Spleen (tissue), 11 donors: ENCODE results near the gene TRIM73. TPM values are rescaled to one million over a fixed set of nuclear protein-coding genes. Genes with fewer than 3 reads are reported as not detected.
"Not testable (repeated sequence)": the region's sequence is repeated elsewhere in the genome, so short reads cannot be mapped to it uniquely, and the experiment has no call there.

Experiments
- DNase-seq: peaks from one replicate; pipeline ENCODE4 v3.0.0-alpha.2; 2020
- H3K27ac ChIP-seq, 8 donors: fragments of 200-600 bp; sonication (generic) in 7 of 8; 1 replicate in 4 of 8; 2 replicates in 4 of 8; pipeline versions ENCODE4 v1.5.0 to v1.8.0; 2016 to 2021; ENCODE audit warnings: inconsistent platforms in 4 of 8, mild to moderate bottlenecking in 4 of 8, moderate library complexity in 1 of 8
- H3K27me3 ChIP-seq, 7 donors: fragments of 200-600 bp; sonication (generic) in 6 of 7; replicated peaks in 1 of 7; 1 replicate in 4 of 7; 2 replicates in 3 of 7; pipeline versions ENCODE4 v1.5.0 to v1.8.0; 2016 to 2021; ENCODE audit warnings: inconsistent platforms in 3 of 7, mild to moderate bottlenecking in 1 of 7
- H3K36me3 ChIP-seq, 6 donors: fragments of 200-600 bp; sonication (generic) in 5 of 6; 1 replicate in 4 of 6; 2 replicates in 2 of 6; pipeline versions ENCODE4 v1.5.0 to v1.8.0; 2016 to 2021; ENCODE audit warnings: inconsistent platforms in 2 of 6
- H3K4me1 ChIP-seq, 6 donors: fragments of 200-600 bp; sonication (generic) in 5 of 6; 1 replicate in 3 of 6; 2 replicates in 3 of 6; pipeline versions ENCODE4 v1.5.0 to v1.8.0; 2016 to 2021; ENCODE audit warnings: inconsistent platforms in 3 of 6
- H3K4me3 ChIP-seq, 8 donors: fragments of 200-600 bp; sonication (generic) in 7 of 8; 1 replicate in 4 of 8; 2 replicates in 4 of 8; pipeline versions ENCODE4 v1.5.0 to v1.8.0; 2016 to 2021; ENCODE audit warnings: inconsistent platforms in 4 of 8, mild to moderate bottlenecking in 4 of 8, moderate library complexity in 2 of 8
- H3K9me3 ChIP-seq, 8 donors: fragments of 200-600 bp; sonication (generic) in 7 of 8; 1 replicate in 4 of 8; 2 replicates in 4 of 8; pipeline versions ENCODE4 v1.5.0 to v1.8.0; 2016 to 2021; ENCODE audit warnings: inconsistent platforms in 4 of 8
- WGBS, 5 donors: extraction: QIAGEN DNeasy Blood & Tissue Kit in 3 of 5; methylation state at CpG; one replicate each; pipeline versions ENCODE4 v1.1.5 to v1.1.7; 2013 to 2018; 5-methylcytosine and 5-hydroxymethylcytosine counted together
- intact Hi-C: fragments of 100-400 bp; cut with DNase I; formaldehyde crosslinking; loops from one replicate; pipeline ENCODE4 v1.15.0; 2023; ENCODE audit warnings: low total_unique reads
- polyA plus RNA-seq, 3 donors: library from polyadenylated mRNA; stranded (reverse); fragments of 200-250 nt; gene quantifications; one replicate each; pipeline ENCODE4 v1.2.1, GENCODE V29; 2013
- total RNA-seq, 7 donors: library from RNA; depleted of rRNA in 3 of 7; stranded (reverse); fragments of >200 nt in 3 of 7; fragmentation: NEBNext Ultra II Directional in 4 of 7; extraction: Animal tissue kit (Norgen Biotek cat#: 25700) in 4 of 7; gene quantifications; one replicate each; pipeline versions ENCODE4 v1.1.0 to v1.2.1, GENCODE V29; 2016 to 2021
- donor health status: healthy with polysubstance abuse.
- donor health status: DM: no; HTN: no; CAD: no; lungs with moderate emphysema.
- donor health status: DM: no; HTN: no; CAD: no.
- donor health status: Bipolar disorder and iron deficiency.
- donor health status: healthy.
- donor health status: DM: no; HTN: no; CAD: no.
- donor health status: DM: yes; HTN: yes; CAD: no.

TRIM73 gene
- total and polyA plus RNA-seq, 10 donors: 2.4 to 7.7 (median 4.5) TPM

DNA sequence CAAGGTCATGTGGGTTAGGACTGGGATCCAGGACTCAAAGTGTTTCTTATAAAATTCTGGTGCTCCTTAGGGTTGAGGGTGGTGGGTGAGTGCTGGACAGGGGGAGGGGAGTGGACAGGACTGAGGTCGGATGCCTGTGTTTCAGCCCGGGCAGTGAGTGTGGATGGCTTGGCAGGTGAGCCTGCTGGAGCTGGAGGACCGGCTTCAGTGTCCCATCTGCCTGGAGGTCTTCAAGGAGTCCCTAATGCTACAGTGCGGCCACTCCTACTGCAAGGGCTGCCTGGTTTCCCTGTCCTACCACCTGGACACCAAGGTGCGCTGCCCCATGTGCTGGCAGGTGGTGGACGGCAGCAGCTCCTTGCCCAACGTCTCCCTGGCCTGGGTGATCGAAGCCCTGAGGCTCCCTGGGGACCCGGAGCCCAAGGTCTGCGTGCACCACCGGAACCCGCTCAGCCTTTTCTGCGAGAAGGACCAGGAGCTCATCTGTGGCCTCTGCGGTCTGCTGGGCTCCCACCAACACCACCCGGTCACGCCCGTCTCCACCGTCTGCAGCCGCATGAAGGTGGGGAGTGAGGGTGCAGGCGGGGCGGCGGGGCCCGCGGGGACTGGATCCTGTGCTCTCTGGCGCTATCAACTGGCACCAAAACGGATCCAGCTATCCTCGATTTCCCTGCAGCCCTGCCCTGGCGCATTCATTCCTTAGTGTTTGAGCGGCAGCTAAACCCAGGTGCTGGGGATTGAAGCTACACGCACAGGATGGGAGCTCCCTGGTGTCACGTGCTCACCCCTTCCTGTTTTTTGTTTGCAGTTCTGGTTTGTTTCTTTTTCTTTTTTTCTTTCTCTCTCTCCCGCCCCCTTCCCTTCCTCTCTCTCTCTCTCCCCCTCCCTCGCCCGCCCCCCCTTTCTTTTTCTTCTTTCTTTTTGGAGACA, 3.6 kb downstream of the TRIM73 start:
- 81 to 94% (median 85%) methylated on average over 2 to 4 of the region's 34 CpGs; no CpG with 5 or more reads in 2 of the 5 donors for WGBS, 5 donors
- H3K4me1 ChIP-seq, H3K27ac ChIP-seq, H3K36me3 ChIP-seq, H3K27me3 ChIP-seq, H3K4me3 ChIP-seq, intact Hi-C loops, H3K9me3 ChIP-seq: not testable (repeated sequence)
- DNase-seq: peak; percentile 53

DNA sequence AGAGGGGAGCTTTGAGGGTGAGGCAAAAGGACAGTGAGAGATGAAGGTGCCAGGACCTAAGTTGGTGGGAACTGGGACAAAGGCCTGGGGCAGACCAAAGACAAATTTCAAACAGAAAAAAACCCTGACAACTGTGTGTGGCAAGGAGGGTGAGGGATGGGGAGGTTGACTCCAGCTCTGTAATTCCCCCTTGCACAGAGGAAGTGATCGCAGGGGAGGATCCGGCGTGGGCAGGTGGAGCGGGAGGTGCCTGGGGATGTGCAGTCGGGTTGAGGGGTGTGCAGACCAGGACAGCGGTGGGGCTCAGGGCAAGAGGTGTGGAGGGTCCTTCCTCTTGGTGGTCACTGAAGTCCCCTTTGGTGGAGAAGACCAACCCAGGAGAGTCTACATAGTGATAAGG, 5.1 kb downstream of the TRIM73 start:
- DNase-seq, intact Hi-C loops, H3K9me3 ChIP-seq, H3K36me3 ChIP-seq, H3K27me3 ChIP-seq, H3K4me1 ChIP-seq, H3K27ac ChIP-seq, H3K4me3 ChIP-seq: not testable (repeated sequence)
- WGBS, 5 donors: no CpG with 5 or more reads among the region's 6 CpGs

DNA sequence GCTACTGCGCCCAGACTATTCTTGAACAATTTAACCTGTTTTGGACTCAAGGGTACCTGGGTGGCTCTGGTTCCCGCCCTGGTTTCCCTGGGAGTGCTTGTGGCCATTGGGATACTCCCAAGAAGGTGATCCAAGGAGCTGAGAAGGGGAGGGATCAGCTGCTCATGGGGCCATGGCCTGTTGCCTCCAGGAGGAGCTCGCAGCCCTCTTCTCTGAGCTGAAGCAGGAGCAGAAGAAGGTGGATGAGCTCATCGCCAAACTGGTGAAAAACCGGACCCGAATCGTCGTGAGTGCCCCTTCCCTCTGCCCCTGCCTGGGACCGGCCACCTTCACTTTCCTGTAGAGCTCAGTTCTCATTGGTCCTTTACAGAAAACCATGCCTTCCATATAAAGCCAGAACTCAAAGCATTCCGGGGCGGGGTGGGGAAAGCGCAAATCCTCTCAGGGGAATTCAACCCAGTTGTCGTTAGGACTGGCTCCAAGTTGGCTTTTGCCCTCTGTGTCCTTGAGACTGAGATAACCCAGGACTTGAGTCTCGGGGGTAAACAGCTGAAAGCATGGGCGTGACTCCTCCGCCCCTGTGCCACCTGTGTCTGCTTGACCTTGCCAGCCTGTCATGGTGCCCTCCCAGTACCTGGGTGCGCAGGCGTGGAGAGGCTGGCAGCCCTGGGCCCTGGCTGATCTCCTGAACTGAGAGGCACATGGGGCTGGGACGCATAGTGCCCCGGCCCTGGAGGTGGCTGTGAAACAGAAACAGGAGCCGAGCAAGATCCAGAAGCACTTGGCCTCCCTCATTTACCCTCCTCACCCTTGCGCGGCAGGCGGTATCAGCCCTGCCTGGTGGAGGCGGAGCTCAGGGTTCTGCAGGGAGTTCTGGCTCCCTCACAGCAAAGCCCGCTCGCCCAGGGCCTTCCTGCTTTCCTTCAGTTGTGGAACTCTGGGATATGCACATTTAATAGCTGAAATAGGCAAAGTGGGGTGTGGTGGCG, 8.3 kb downstream of the TRIM73 start:
- H3K9me3 ChIP-seq, H3K4me1 ChIP-seq, H3K36me3 ChIP-seq, H3K27me3 ChIP-seq, DNase-seq, H3K4me3 ChIP-seq, intact Hi-C loops, H3K27ac ChIP-seq: not testable (repeated sequence)
- no CpG with 5 or more reads among the region's 28 CpGs for WGBS, 5 donors

DNA sequence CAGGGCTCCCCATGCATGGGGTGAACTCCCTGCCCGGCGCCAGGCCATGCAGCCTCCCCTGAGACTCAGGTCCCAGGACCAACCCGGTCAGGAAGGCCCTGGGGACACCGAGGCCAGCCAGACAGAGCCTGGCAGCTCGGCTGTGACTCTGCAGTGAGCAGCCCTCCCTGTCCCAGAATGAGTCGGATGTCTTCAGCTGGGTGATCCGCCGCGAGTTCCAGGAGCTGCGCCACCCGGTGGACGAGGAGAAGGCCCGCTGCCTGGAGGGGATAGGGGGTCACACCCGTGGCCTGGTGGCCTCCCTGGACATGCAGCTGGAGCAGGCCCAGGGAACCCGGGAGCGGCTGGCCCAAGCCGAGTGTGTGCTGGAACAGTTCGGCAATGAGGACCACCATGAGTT, 9.2 kb downstream of the TRIM73 start:
- intact Hi-C loops, H3K27me3 ChIP-seq, H3K27ac ChIP-seq, H3K4me3 ChIP-seq, H3K4me1 ChIP-seq, H3K36me3 ChIP-seq, DNase-seq, H3K9me3 ChIP-seq: not testable (repeated sequence)
- 87 to 95% (median 92%) methylated on average over 2 to 4 of the region's 18 CpGs; no CpG with 5 or more reads in 2 of the 5 donors for WGBS, 5 donors

DNA sequence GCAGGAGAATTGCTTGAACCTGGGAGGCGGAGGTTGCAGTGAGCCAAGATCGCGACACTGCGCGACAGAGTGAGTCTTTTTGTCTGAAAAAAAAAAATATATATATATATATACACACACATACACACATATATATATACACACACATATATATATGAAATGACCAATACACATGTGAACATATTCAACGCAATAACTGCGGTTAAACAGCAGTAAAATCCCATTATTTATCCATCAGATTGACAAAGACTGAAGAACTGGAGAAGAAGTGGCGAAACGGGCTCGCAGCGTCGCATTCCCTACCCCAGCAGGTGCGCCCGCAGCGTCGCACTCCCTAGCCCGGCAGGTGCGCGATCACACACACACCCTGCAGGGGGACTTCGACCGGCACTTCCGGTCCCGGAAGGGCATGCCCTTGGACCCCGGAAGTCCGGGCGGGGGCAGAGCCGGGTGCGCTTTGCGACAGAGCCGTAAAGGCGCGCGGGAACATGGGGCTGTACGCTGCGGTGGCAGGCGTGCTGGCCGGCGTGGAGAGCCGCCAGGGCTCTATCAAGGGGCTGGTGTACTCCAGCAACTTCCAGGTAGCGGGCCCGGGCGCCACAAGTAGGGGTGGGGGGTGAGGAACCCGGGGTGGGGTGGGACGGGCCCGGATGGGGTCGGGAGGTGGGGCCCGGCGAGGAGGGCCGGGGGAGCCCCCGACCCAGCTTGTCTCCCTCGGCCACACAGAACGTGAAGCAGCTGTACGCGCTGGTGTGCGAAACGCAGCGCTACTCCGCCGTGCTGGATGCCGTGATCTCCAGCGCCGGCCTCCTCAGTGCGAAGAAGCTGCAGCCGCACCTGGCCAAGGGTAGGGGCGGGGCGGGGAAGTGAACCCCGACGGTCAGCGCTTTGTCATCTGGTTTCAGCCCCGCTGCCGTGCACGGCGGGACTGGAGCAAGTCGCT, 14.7 kb downstream of the TRIM73 start:
- 1 to 54% (median 32%) methylated on average over 4 to 14 of the region's 74 CpGs; no CpG with 5 or more reads in 1 of the 5 donors for WGBS, 5 donors
- peak overlapping the region in 3 of 8 donors; percentile 40 to 58 (median 53) for H3K27ac ChIP-seq
- H3K4me3 ChIP-seq: peak overlapping the region in 7 of 8 donors; percentile 29 to 62 (median 41)

DNA sequence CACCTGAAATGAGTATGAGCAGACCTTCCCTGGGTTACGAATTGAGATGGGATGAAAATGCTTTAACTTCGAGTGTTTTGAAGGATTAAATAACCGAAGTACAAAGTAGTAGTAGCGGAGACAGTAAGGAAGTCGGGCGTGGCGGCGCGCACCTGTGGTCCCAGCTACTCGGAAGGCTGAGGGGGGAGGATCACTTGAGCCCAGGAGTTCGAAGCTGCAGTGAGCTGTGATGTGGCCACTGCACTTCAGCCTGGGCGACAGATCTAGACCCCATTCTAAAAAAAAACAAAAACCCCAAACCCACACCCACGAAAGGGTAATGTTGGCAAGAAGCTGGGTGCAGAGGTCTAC, 15.4 kb downstream of the TRIM73 start:
- no CpG with 5 or more reads among the region's 13 CpGs for WGBS, 5 donors
- H3K4me1 ChIP-seq, H3K27me3 ChIP-seq, H3K9me3 ChIP-seq, H3K4me3 ChIP-seq, H3K27ac ChIP-seq, DNase-seq, intact Hi-C loops: not testable (repeated sequence)
- H3K36me3 ChIP-seq: peaks cover 0 to 13% (median 10%) of the 10 kb centered on the region in 6 donors

More for the DNA sequence above, 14.7 kb downstream of the TRIM73 start:
- intact Hi-C loops, H3K27me3 ChIP-seq, H3K9me3 ChIP-seq, H3K4me1 ChIP-seq, H3K36me3 ChIP-seq: not testable (repeated sequence)
- DNase-seq: peak; percentile 82

DNA sequence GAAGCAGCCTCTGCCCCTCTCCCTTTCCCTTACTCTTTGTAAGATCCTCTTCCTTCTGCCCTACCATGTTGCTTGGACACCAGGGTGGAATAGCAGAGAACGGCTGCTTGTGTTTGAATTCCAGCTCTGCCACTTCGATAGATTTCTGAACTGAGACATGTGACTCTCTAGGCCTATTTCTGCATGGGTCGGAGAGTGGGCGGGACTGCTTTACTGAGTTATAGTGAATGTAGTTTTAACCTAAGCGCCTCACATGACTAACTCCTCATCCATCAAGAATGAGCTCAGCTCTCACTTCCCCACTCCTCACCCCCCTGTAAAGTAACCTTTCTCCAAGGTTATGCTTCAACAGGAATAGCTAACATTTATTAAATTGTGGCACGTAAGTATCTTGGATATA, 18.8 kb downstream of the TRIM73 start:
- H3K4me3 ChIP-seq, intact Hi-C loops, H3K9me3 ChIP-seq, H3K27ac ChIP-seq, H3K27me3 ChIP-seq, H3K4me1 ChIP-seq: not testable (repeated sequence)
- WGBS, 5 donors: 59 to 90% (median 84%) methylated on average over 3 to 5 of the region's 6 CpGs
- peak; percentile 12 for DNase-seq
- H3K36me3 ChIP-seq: peaks cover 0 to 46% (median 27%) of the 10 kb centered on the region in 6 donors

DNA sequence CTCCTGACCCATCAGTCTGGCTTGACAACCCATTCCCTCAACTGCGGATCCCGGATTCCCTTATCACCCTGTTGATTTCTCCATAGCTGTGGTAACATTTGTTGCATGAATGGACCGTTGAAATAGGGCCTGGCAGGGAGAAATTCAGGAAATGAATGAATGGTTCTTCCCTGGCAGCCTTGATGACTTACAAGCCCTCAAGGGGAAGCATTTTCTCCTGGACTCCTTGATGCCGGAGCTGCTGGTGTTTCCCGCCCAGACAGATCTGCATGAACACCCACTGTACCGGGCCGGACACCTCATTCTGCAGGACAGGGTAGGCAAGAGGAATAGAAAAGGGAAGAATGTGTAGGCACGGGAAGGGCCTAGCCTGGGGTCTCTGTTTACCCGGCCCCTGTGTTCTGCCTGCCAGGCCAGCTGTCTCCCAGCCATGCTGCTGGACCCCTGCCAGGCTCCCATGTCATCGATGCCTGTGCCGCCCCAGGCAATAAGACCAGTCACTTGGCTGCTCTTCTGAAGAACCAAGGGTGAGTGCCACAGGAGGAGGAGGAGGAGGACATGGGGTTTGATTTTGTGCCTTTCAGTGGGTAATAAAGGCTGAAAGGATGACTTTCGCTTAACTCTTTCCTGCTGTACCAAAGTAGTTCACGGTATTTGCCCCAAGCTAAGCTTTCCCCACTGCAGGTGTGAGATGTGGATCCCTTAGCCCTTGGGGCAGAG, 19.4 kb downstream of the TRIM73 start:
- WGBS, 5 donors: 82 to 90% (median 82%) methylated on average over 8 to 13 of the region's 13 CpGs
- H3K9me3 ChIP-seq, H3K27me3 ChIP-seq, H3K4me1 ChIP-seq, H3K4me3 ChIP-seq, H3K27ac ChIP-seq, intact Hi-C loops: not testable (repeated sequence)
- H3K36me3 ChIP-seq: peaks cover 0 to 53% (median 29%) of the 10 kb centered on the region in 6 donors
- DNase-seq: peak; percentile 19
